HL-60/S4 (cell line): ENCODE measurements around the gene WNT4.

Experiments used
- in situ Hi-C: fragments of 300-500 bp; cut with MboI; formaldehyde crosslinking; loops from 2 replicates; pipeline ENCODE4 v1.14.3; 2022; ENCODE audit warnings: low sequenced_read_pairs

The WNT4 gene

DNA sequence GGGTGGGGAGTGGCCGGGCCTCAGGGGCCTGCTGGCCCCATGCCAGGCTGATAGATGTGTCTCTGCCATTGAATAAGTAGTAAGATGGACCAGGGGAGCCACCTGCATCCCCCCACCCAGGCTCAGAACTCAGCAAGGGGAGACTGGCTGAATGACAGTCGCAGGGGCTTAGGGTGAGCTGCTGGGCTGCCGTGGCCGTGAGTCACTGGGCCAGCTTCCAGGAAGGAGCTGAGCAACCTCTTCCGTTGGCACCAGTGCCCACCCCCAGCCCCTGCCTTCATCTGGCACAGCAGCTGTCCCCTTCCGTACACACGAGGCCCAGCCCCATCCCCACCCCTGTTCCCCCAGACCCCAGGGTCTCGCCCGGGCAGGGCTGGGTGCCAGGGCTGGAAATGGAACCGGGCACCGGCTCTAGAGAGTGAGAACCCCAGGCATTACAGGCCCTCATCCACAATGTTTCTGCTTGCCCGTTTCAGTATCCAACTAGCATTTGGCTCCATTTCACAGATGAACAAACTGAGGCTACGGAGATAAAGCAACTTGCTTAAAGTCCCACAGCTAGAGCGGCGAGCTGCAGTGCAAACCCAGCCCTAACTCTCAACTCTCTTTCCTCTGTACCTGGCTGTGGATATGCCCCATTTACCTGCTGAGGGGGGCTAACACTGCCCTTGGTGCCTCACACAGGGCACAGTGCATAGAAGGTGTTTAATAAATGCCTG, 10.2 kb downstream of the WNT4 start:
- in situ Hi-C loops = loop anchor here (25.0 kb wide), 1 partner anchor 280 kb away; no protein-coding TSS in a partner anchor

DNA sequence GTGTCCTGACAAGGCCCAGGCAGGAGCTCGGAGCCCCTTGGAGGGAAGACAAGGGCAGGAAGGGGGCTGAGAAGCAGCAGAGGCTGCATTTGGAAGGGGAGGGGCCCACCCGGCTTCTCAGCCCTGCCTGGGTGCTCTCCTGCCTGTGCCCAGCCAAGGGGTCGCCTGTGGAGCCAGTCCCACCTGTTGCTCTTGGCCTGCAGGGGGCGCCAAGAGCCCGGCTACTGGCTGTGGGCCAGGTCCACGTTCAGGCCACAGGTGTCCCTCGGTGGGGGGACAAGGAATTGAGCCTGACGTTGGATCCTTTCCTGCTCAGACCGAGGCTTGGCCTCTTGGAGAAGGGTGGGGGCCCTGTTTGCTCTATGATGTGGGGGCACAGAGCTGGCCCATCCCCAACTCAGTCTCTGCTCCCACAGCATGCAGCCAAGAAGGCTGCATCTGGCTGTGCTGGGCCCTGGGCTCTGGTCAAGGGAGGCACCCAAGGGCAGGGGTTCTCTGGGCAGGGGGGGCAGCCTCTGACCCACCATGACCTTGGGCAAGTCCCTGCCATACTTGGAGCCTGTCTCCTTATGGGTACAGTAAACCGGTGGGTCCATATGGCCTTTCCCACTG, 10.9 kb downstream of the WNT4 start:
- in situ Hi-C loops = loop anchor here (25.0 kb wide), 1 partner anchor 280 kb away; no protein-coding TSS in a partner anchor

DNA sequence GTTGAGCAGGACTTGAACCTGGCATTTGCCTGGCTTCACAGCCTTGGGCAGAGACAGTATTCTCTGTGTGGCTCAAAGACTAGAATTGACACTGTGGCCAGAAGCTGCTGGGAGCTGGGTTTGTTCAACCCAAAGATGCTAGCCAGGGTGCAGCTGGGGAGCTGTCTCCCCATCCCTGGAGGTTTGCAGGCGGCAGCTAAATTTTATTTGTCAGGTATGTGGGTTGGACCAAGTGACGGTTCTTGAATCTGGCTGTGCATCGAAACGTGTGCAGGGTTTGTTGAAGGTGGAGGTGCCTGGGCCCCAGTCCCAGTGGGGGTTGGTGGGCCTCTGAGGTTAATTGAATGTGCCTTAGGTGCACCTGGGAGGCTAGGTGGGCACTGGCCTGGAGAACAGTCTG, 11.8 kb downstream of the WNT4 start:
- in situ Hi-C loops = loop anchor here (25.0 kb wide), 1 partner anchor 281 kb away; no protein-coding TSS in a partner anchor

DNA sequence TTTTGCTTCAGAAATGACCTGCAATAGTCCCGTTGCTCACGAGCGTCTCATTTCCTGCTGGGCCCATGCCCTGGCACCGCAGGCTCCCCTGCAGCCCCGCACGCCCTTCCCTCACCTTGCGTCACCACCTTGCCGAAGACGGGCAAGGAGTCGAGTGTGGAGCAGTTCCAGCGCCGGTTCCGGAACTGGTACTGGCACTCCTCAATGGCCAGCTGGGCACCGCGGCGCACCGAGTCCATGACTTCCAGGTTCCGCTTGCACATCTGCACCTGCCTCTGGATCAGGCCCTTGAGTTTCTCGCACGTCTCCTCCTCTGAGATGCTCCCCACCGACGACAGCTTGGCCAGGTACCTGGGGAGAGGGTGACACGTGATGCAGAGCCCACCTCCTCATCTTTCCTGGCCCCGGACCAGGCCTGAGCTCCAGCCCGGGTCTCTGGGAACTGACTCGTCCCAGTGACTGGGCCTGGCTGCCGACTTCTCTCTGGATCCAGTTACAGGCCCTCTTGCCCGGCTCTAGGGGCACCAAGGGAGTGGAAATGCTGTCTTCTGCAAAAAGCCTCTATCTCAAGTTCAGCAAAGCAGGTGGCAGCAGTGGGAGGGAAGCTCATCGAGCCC, 13.3 kb downstream of the WNT4 start:
- in situ Hi-C loops = loop anchor here (25.0 kb wide), 1 partner anchor 283 kb away; no protein-coding TSS in a partner anchor

DNA sequence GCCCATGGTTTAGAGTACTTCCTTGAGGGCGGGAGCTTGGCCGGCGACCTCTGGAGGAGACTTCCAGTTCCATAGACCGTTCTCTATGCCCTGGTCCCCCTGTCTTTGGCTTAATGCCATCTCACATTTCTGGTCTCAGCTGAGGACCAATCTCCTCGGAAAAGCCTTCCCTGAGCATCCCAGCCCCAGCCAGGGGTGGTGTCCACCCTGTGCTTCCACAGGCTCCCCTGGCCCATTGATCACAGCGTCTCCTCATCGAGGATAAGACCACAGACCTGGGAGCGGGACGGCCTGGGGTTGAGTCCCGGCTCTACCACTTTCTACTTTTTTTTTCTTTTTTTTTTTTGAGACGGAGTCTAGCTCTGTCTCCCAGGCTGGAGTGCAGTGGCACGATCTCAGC, 14.5 kb downstream of the WNT4 start:
- in situ Hi-C loops = loop anchor here (25.0 kb wide), 1 partner anchor 284 kb away; no protein-coding TSS in a partner anchor

DNA sequence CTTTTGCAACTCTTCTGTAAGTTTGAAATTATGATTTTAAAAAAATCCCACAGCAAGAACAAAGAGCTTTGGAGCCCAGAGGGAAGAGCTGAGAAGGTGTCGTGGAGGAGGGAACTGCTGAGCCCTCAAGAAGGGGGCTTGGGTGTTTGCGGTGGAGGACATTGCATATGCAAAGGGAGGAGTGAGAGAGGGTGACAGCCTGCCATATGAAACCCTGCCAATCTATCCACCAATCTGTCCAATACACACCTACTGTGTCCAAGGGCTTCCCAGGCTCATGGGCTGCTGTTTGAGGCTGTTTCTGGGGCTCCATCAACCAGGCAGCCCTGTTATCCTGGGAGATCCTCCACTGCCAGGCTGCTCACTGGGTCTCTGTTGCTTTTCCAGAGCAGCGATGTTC, 15.2 kb downstream of the WNT4 start:
- in situ Hi-C loops = loop anchor here (25.0 kb wide), 1 partner anchor 285 kb away; no protein-coding TSS in a partner anchor

DNA sequence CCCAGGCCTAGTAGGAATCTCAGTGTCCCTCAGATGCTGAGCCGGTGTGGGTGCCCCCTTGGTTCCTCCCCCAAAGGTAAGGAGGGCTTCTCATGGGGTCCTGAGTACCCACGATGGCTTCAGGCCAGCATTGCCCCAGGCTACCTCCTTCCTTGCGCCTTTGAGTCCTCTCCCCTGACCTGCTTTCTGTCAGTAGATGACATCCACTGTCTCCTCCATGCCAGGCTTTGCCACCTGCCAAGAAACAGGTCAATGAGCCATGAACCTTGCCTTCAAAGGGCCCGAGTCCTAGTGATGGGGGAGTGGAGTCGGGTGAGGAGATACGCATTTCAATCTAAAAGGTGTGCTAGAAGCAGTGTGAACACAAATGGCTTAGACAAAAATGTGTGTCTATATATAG, 15.6 kb downstream of the WNT4 start:
- in situ Hi-C loops = loop anchor here (25.0 kb wide), 1 partner anchor 285 kb away; no protein-coding TSS in a partner anchor

DNA sequence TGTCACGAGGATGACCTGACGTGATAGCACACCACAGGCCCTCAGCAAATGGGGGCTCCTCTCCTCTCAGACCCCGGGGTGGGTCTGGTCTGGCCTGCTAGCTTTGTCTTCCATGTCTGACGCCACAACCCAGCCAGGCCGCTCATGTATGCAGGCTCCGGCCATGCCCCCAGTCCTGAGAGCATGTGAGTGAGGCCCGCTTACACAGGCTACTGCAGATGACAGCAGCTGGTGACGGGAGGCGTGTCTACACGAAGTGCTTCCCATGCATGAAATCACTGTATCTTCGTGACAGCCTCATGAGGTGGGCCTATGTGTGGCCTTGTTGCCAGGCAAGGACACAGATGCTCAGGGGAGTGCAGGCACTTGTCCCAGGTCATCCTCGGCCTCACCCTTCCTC, 16.4 kb downstream of the WNT4 start:
- in situ Hi-C loops = loop anchor here (25.0 kb wide), 1 partner anchor 286 kb away; no protein-coding TSS in a partner anchor

DNA sequence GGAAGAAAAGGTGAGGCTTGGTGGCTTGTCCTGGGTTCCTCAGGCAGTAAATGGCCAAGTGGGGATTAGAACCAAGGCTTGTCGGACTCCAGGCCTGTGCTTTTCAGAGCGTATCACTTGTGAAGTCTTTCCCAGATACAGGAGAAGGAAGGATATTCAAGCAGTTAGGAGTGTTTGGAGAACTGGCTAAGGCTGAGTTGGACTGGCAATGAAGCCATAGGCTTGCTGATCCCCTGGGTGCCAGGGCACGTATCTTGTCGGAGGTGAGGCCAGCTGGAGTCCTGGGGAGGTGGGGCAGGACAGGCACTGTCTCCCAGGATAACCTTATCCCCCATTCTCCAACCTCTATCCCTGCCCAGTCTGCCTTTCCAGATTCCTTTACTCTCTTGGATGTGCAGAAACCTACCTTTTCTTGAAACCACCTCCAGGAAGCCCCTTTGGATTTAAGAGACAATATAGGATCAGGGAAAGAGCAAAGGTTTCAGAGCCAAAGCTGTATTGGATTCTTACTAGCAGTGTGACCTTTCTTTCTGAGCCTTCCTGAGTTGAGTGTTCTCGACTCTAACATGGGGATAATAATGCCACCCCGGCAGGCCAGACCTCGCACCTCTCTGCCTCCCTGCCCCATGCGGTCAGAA, 18.2 kb downstream of the WNT4 start:
- in situ Hi-C loops = loop anchor here (25.0 kb wide), 1 partner anchor 288 kb away; no protein-coding TSS in a partner anchor

DNA sequence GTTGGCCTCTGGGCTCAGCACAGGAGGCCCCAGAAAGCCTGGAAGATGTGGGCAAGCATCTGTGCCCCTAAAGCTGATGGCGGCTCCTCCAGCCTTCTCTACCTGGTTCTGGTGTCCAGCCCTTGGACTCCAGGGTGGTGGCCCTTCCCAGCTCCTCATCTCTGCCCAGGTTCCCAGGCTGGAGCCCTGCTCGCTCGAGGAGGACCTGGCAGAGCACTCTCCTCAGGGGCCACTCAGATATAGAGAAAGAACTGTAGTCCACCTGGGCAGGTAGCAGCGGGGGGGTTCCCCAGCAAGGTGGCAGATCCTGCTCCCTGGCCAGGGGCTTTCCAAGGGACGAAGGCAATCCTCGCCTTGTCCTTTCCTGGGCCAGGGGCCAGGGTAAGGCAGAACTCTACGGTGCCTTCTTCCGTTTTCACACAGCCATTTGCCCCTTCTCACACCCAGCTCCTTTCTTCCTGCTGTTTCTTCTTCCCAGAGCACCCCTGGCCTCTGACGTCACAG, 18.9 kb downstream of the WNT4 start:
- in situ Hi-C loops = no loop called here

DNA sequence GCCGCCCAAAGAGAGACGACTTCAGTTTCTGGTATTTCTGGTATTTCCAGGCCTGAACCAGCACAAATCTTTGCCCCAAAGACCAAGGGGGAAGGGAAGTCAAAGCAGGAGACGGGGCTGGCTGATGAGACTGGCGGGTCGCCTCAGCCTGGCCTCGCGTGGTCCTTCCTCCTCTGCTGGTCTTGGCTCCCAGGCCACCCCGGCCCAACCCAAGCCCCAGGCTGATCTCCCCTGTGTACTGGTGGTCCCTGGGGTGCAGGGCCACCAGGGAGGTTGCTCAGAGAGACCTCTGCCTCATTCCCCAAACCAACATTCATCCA, 19.9 kb downstream of the WNT4 start:
- in situ Hi-C loops = no loop called here

DNA sequence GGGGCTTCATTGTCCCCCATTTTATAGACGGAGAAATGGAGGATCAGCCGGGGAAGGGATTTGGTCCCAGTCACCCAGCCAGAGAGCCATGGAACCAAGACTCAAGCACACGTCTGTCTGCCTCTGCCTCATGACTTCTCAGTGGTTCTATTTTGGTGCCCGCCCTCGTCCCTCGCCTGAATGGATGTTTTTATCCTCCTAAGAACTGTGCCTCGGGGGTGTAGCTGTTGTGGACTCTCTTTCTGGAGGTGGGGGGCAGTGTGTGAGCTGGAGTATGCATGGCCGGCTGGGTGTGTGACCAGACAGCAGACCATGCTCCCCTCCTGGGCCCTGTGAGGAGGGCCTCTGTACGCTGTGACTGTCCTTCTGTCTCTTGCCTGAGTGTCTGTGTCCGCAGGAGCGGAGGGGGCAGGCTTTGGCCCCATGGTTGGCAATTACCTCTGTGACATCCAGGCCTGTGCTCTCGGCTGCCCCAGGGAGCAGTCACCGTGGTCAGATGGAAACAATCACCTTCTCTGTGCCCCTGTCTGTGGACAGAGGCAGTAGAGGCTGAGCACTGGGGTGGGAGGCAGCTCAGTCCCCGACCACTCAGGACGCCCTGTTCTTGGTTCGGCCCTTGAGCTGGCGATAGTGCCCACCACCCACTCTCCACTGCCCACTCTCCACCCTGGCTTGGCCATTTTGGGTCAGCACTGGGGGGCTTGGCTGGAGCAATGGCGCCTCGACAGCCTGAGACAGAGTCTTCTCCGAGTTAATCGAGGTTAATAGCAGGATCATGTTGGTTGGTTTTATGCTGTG, 20.4 kb downstream of the WNT4 start:
- in situ Hi-C loops = no loop called here

DNA sequence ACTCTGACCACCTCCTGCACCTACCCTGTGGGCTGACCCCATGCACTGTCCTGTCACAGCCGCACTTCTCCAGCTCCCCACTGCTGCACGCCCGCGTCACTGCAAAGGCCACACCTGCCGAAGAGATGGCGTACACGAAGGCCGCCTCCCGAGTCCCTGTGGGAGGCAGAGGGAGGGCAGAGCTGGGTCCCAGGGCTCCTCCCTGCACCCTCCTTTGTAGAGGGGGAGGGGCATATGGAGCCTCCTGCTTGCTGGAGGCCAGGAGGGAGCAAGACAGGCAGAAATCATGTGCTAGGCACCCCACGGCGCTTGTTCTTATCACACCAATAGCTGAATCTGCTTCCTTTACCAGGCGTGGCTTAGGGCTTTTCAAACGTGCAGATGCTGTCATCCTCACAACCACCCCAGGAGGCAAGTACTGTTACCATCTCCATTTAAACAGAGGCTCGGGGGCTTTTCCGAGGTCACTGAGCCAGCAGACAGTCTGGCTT, 21.4 kb downstream of the WNT4 start:
- in situ Hi-C loops = no loop called here

DNA sequence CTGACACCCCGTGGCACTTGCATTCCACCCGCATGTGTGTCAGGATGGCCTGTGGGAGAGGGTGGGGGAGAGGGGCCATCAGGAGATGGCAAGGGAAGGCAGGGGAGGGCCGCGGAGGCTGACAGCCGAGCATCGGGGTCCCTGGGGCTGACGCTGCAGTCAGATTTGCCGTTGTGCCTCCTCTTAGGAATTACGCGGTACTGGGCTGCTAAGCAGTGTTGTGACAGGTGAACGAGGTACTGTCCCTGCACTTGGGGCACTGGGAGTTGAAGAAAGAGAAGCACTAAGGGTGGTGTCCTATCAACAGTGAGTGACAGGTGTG, 22.5 kb downstream of the WNT4 start:
- in situ Hi-C loops = no loop called here

DNA sequence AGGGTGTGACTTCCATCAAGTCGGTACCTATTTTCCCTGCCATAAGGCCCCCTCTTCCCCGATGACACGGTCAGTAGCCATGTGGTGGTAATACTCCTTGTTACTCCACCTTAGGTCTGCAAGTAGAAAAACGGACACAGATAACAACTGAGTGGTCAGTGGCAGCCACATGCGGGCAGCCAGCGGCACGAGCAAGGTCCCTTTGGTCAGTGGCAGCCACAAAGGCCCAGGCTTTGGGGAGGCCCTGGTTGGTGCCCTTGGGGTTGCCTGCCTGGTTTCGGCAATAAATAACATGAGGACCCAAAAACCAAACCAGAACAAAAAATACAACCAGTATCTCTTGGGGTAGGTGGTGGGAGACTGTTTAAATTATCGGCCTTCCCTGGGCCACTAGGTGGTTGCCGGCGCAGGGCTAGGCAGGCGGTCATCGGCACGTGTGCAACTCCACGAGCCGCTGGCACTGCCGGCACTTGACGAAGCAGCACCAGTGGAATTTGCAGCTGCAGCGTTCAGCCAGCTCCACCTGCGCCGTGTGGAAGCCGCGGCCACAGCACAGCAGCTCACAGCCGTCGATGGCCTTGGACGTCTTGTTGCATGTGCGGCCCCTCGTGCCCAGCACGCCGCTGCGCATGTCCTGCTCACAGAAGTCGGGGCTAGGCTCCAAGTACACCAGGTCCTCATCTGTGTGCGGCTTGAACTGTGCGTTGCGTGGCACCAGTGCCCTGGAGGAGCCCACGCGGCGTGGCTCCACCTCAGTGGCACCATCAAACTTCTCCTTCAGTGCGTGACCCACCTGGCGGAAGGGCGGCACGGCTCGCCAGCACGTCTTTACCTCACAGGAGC, 23.1 kb downstream of the WNT4 start:
- in situ Hi-C loops = no loop called here

DNA sequence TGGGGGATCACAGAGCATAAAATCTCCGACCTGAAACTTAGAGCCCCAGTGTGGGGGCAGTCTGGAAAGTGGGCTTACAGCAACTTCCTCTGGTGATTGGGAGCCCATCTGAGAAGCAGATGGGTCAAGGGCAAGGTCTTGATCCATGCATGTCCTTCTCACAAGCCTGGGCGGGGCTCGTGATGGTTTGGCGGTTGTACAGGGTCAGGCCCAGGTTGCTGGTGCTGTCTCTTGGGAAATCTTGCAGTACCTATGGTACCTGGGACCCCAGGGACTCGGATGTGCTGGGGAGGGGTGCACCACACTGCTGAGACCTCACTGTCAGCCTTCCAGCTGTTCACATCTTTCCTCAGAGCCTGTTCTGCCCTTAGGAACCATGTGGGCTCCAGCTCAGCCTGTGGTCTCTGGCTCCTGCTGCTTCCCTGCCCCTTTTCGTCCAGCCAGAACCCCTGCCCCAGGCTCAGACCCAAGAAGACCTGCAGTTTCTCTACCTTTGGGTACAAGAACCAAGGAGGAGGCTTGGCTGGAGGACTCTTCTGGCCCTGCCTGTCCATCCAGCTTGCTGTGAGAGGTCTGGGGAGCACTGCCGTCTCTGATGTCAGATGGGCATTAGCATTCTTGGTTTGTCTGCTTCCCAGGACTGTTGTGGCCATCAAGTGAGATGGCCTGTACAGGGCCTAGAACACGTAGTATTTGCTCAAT, 24.5 kb downstream of the WNT4 start:
- in situ Hi-C loops = no loop called here

DNA sequence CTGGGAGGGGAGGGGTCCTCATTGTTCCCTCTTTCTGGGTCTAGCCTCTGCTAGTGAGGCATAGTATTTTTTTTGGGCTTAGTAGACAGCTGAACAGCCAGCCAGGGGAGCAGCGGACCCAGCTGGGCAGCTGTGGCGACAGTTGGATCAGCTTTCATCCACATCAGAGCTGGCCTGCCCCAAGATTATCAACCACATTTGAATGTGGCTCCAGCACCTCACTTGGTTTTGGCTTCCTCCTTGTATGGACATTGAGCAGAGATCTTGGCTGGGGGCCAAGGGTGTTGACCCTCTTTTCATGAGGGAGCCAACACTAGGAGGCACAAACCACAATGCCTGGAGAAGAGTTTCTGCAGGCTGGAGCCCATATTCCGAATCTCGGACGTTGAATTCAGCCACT, 25.0 kb downstream of the WNT4 start:
- in situ Hi-C loops = no loop called here

DNA sequence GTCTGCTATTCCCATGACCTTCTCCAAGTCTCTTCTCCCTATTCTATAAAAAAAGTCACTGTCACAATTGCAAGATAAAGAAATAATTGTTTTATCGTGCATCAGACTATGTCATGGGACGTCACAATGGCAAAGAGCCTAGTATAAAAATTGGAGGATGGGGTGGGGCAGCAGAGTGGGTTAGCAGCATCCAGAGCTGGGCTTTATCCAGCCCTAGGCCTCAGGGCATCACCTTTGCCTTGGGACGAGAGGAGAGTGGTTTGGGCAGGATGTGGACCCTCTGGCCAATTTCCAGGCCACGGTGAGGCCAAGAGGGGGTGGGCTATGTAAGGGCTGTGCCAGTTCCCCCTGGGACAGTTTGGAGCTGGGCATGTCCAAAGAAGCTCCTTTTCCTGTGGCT, 25.7 kb downstream of the WNT4 start:
- in situ Hi-C loops = no loop called here

DNA sequence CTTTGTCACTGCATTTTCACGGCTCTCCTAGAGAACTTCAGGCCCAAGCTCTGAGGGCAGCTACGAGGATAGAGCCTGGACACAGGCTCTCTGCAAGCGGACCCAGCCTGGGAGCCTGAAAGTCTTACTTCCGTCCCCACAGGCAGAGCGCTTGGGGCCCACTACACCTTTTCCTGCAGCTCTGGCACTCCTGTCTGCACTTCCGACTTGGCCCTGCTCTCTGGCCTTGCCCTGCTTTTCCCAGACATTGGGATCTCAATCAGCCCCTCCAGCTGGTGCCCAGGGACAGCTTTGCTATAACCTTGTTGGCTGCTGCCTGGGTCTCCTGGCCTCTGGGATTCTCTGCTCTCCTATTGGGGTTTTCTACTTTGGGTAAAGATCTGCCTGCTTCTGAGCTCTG, 27.6 kb downstream of the WNT4 start:
- in situ Hi-C loops = no loop called here
